ENCODE data around the gene ZIC4. TPM values are rescaled to one million over a fixed set of nuclear protein-coding genes. Genes with fewer than 3 reads are reported as not detected.

The ZIC4 gene
- total RNA-seq, 1 experiment from 2014 or later, result 0.17 TPM

DNA sequence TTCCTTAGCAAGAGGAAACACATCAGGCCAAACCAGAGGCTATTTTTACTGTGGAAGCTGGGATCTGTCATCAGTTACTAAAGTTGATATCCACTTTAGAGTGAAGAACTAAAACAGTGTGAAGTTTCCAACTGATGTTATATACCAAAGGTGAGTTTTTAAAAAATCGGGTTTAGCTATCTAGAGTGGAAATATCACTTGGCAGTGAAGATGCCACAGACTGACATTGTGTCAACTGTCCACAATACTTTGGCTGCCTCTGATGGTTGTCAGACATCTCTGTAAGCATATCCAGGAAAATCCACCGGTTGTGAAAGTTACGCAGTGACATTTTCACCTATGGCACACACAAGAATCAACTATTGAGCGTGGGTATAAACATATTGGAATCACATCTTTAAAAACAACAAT is 12.0 kb upstream of the ZIC4 start:
- DNase-seq (ENCODE audit: low read depth), result no peak

DNA sequence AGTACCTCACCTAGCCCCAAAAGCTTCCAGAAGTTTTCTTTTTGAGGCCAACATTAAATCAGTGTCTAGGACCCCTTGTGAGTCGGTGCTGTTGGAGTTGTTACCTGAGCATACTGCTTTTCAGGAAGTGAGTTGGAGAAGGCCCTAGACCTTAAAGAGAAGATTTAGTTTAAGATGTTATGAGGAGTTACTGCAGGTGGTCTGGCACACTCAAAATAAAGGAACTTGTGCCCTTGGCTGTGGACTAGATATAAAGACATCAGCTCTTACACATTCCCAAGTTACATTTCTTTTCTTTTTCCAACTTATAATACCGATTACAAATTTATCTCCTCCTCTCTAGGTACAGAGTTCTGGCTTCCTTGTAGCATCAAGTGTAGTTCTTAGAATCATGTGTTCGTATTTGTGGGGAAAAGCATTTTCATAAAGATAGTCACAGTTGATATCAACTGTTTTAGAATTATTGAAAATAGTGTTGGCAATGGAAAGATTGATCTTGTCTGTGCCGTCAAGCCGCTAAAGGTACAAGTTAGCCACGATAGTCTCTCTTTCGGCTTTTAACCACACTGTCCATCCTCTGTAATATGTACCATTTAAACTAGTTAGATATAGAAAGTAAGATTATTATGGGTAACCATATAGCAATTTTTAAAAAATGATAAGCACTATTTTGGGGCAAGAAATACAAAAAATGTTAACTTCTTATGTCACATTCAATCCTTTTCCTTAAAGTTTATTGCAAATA is 11.4 kb upstream of the ZIC4 start:
- DNase-seq (ENCODE audit: low read depth), result no peak

DNA sequence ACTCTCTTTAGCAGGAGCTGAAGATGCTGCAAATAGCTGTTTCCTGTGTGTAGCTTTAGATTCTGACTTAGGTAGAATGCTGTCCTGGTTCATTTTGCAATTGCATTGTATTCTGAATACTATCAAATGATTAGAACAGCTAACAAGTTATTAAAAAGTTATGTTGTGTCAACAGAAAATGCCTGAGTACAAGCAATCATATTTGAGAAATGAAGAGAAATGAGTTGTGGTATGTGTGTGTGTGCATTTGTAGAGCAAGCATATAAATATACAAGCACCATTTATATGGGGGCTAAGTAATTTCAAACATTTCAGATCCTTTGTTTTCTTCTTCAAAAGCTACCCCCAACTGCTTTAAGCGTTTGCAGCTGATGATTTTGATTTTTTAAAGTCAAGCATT is 10.6 kb upstream of the ZIC4 start:
- DNase-seq (ENCODE audit: low read depth), result no peak

DNA sequence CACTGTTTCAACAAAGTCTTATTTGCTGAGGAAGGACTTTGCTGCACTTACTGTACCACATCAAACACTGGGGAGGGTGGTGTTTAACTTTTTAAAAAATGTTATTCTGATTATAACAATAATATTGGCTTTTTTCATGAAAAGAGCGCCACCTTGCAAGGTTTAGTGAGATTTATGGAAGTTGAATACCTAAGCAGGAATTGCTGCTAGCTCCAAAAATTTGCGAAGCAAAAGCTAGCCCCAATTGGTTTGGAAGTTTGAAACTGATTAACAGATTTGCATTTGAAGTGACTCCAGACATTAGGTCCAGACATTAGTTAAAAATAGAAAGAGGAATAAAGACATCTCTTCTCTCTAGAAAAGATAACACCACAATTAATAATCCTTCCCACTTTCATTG is 9.5 kb upstream of the ZIC4 start:
- DNase-seq (ENCODE audit: low read depth), result no peak

DNA sequence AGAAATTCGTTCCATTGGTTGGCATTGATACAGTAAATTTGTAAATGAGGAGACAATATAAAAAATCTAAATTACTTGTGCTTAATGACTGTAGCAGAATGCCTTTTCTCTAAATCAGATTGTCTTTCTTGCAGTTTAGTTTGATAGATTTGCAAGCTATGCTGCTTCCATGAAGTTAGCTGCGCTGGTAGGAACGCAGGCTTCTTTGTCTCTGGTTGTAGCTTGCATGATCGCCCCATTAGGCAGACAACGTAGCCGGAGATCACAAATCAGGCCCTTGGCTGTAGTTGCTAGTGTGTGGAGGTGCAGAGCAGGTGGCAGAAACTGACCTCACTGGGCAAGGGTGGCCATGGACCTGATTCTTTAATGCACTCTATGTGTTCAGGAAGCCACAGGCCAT is 8.9 kb upstream of the ZIC4 start:
- no peak for DNase-seq (ENCODE audit: low read depth)

DNA sequence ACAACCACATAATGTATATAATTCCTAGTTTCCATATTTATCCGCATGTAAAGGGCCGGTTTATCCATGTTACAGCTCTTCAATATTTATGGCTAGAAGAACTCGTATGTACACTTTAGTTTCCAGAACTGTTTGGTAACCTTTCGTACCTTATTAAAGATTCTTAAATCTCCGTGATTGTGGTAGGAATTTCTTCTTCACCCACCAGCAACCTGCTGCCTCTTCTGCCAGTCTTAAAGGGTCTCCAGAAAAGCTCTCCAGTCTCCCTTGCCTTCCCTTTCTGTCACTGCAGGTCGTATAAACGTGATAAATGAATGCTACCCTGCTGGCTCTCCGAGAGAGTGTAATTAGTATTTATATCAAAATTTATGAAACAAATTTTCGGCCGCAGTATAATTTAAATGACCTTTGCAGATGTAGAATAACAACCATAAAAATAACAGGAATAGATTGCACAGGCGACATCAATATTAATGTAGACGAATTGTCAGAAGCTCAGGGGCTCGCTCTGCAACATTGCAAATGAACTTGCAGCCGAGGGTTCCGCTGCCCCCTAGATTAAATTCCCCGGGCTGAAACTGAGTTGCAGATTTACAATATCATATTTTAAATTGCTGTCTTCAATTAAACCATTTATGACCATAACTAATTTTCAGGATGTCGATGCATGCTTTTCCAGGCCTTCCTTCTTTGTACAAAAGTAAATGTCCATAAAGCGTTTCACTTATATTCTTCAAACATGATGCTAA is 8.2 kb upstream of the ZIC4 start:
- no peak for DNase-seq (ENCODE audit: low read depth)

DNA sequence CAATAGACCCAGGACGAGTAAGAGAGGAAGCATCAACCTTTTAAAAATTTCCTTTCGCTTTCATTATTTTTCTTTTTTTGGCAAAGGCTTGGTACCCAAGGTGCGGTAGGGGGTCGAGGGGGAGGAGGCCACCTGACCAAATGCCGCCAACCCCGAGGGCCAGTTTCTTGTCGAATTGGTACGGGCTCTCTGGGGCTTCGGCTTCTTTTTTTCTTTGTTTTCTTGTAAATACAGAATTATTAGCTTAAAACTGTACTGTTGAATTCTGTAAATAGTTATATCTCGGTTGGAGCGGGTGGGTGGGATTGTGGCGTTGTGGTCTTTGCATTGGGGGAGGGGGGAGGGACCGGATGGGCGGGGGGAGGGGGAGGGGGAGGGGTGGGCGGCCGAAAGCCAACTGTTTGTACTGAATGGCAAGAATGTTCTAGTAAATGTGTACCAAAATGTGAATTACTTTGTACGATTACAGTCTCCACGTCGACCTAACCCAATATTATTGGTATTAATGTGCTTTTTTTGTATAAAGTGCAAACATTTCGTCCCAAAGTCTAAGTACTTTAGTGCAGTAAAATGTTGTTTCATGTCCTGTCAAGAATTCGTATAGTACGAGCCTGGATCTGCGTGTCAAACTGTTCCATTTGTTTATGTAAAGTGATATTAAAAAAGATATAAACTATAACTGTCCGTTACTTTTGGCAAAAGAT is 7.5 kb upstream of the ZIC4 start:
- no peak for DNase-seq (ENCODE audit: low read depth)

DNA sequence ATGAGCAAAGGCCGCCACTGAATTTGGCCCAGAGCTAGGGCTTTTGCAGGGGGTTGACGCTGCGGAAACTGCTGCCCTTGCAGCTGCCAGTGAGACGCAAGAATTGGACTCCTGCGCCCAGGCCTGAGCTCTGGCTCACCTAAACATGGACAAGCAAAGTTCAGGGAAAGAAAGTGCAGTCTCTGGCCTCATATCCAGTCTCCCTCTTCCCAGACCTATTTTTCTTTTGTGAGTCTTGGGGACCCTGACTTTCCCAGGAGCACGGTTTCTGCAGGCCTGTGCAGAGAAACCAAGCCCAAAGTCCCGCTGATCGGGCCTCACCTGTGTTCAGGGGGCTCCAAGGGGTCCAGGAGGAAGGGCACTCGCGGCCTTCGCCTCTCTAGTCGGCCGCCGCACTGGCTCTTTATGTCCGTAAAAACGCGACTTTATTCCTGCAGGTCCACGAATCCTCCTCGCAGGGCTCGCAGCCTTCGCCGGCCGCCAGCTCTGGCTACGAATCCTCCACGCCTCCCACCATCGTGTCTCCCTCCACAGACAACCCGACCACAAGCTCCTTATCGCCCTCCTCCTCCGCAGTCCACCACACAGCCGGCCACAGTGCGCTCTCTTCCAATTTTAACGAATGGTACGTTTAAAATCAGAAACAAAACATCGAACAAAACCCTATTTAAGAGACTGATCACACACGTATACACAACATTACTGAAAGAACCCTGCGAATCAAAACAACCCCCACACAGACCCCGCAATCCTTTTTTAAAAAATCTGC is 6.8 kb upstream of the ZIC4 start:
- no peak for DNase-seq (ENCODE audit: low read depth)

DNA sequence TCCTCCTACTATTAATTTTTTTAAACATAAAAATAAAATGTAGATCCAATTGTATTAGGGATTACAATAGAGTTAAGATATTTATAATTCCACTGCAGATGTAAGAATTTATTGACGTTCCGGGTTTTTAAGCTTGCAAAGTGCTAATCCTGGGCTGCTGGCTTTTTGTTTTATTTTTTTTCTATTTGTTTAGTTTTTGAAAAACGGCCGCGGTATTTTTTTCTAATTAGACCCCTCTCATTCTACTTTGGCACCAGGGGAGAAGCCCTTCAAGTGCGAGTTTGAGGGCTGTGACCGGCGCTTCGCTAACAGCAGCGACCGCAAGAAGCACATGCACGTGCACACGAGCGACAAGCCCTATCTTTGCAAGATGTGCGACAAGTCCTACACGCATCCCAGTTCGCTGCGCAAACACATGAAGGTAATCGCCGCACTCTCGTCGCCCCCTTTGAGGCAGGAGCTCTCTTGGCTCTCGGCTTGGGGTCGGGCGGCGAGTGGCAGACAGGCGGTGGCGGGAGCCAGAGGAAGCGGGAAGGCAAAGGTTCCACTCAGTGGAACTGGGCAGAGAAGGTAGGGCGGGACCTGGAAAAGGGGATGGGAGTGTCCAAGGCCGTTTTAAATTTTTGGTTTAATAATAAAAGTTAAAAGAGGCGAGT is 6.0 kb upstream of the ZIC4 start:
- no peak for DNase-seq (ENCODE audit: low read depth)

DNA sequence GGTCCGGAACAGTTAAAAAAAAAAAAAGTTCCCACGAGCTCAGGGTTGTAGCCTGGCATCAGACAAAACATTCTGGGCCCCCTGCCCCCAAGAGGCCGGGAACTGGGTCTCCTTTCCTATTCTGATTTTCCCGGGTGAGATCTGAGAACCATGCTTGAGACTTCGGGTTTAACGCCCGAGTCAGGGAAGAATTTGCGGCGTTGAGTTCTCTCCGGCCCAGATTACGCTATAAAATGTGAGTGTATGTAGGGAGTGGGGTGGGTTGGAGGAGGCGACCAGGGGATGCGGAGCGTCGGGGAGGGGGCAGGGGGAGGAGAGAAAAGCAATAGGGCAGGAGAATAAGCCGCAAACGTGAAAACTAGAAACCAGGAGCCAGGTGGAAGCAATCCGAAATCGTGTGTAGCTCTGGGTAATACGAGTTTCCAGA is 5.5 kb upstream of the ZIC4 start:
- no peak for DNase-seq (ENCODE audit: low read depth)

DNA sequence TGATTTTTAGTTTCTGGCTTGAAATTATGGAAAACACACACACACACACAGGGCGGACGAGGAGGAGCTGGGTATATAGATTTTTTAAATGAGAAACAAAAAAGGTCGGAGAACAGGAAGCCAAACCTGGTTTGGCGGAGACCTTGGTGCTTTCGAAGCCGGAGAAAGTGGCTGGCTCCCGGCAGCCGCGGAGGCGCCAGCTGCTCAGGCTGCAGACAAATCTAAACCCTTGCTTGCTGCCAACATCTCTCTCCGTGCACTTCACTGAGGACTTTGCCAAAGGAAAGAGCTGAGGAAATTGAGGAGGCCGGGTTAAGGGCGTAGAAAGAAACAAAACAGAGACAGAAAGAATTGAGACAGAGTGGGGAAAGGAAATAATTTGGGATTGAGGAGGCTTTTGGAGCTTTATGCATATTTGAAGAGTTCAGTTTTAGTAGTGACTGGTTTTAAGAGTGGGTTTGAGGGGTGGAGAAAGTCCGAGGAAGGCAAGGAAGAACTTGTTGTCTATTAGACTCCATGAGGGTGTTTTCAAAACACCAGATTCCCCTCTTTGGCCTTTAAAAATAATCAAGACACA is 5.0 kb upstream of the ZIC4 start:
- DNase-seq (ENCODE audit: low read depth), result no peak

DNA sequence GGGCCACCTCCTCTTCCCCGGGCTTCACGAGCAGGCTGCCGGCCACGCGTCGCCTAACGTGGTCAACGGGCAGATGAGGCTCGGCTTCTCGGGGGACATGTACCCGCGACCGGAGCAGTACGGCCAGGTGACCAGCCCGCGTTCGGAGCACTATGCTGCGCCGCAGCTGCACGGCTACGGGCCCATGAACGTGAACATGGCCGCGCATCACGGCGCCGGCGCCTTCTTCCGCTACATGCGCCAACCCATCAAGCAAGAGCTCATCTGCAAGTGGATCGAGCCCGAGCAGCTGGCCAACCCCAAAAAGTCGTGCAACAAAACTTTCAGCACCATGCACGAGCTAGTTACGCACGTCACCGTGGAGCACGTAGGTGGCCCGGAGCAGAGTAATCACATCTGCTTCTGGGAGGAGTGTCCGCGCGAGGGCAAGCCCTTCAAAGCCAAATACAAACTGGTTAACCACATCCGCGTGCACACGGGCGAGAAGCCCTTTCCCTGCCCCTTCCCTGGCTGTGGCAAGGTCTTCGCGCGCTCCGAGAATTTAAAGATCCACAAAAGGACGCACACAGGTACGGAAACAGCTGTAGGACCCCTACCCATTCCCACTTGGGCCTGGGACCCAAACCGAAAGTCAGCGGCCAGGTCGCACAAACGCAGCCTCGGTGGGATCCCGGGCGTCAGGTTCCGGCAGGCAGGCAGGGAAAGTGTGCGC is 4.3 kb upstream of the ZIC4 start:
- no peak for DNase-seq (ENCODE audit: low read depth)

DNA sequence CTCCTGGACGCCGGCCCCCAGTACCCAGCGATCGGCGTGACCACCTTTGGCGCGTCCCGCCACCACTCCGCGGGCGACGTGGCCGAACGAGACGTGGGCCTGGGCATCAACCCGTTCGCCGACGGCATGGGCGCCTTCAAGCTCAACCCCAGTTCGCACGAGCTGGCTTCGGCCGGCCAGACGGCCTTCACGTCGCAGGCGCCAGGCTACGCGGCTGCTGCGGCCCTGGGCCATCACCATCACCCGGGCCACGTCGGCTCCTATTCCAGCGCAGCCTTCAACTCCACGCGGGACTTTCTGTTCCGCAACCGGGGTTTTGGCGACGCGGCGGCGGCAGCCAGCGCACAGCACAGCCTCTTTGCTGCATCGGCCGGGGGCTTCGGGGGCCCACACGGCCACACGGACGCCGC is 3.8 kb upstream of the ZIC4 start:
- no peak for DNase-seq (ENCODE audit: low read depth)

DNA sequence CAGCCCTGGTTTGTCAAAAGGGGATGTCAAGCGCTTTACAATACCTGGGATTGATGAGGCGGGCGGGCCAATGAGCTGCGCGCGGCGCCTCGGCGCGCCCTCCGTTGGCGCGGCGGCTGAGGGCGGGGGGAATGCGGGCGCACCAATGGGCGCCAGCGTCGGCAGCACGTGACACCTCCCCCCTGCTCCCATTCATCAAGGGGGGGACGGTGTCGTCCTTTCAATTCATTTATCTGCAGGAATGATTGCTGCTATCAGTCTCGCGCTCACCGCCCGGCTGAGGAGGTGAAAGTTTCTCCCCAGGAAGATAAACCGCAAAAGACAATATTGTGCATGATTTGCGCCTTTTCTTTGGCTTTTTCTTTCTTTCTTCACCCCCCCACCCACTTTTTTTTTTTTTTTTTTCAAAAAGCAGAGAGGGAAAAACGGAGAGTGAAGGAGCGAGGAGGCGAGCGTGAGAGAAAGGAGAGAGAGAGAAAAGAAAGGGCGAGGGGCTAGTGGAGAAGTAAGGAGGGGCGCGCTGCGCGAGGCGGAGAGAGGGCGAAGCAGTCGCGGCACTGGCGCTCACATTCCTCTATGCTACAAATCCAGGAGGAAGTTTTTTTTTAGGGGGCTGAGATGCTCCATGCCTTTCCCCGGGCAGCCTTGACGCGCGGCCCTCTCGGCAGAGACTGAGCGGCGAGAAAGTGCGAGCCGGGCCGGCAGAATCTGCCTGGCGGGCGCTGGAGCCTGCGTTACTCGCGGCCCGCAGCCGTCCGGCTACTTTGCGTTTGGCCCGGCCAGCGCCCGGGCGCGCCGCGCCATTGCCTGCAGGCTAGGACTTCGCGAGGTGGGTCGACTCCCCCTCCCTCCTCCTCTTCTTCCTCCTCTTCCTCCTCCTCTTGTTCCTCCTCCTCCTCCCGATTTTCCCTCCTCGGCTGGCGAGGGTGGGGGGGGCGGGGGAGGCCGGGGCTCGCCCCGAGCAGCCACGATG is 3.1 kb upstream of the ZIC4 start, which contains the start of gene ZIC1:
Gene ZIC1 (plus strand): TSS at position 223 of the 973 bp plus-strand sequence. CDS start 748 bp downstream, at position 971.
- peak; percentile 86 for DNase-seq (ENCODE audit: low read depth)

DNA sequence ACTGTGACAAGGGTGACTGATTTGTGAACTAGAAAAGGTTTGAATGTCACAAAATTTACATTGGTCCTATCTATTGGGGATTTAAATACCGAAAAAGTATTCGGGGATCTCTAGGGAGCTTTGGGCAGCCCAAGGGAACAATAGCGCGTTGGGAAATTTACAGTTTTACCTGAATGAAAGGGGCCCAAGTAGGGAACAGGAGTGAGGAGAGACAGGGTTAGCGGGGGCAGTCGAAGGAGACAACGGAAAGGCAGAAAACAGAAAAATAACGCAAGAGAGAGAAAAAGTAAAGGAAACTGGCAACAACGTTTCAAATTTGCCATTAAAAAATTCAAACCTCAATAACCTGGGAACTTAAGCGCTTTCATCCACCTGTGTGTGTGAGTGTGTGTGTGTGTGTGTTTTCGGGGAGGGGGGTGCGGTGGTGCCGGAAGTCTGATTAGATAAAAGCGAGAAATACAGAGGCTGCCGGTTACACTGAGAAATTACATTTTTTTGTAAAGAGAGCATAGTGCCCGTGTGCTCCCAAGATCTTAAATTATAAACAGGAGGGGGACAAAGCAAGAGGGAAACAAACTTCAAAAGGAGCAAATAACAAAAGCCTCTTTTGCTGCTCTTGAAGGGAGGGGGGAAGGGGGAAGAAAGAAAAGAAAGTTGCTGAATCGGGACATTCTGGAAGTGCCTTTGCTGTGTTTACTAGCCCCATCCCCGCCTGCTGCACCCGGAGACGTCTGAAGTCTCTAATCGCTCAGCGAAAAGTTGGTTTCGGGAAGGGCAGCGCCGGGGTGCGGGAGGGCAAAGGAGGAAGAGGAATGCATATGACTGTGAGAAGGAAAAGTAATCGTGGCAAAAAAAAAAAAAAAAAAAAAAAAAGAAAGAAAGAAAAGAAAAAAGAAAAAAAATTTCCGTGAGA is 2.1 kb upstream of the ZIC4 start:
- peak; percentile 49 for DNase-seq (ENCODE audit: low read depth)

DNA sequence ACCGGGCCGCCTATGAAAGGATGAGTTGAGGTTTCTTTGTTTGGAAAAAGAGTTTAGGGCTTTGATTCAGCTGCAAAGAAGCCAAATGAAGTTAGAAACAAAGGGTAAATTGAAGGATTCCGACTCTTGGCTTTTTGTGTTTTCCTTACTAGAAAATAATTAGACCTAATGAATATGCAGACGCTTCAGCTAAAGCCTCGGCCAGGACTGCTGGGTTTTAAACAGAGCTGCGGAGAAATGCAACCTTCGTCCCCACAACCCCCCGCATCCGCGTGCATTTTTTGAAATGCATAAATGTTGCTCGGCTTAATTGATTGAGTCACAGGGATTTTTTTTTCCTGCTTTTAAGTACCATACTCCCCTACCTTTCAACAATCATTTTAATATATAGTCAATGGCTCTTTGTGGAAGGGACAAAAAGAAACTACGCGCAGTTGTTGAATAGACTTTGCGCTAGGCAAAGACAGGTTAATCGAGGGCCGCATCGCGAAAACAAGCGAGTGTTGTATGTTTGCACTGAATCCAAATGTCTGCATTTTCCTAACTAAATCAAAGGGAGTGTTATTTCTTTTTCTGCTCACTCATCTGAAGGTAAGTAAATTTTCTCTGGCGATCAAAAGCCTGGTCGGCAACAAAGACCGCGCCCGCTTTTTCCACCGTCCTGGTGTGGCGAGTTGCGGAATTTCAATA is 1.3 kb upstream of the ZIC4 start:
- peak; percentile 42 for DNase-seq (ENCODE audit: low read depth)

DNA sequence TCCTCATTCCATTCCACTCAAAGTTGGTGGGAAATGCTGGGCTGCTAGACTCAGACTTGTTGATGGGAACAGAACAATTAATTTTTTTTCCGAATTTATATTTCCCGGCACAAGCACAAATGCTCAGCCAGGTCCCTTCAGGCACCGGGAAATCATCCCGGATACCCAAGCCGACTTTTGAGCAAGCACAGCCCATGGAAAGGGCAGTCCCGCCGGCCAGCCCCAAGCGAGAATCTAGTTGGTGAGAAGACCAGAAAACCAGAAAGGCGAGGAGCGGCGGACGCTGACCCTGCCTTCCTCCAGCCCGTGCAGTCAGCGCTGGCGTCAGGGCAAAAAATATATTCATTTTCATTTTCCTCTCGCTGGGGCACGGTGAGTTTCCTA is 763 bp upstream of the ZIC4 start:
- peak; percentile 68 for DNase-seq (ENCODE audit: low read depth)
